Inferior parietal cortex (tissue), 1 donor: Measurements from ENCODE around the gene PECR.
A peak's percentile ranks its signal among the peaks of the same experiment; 100 is the strongest.

ENCODE experiments used
- DNase-seq: peaks from one replicate; pipeline ENCODE4 v3.0.0-alpha.2; 2016; ENCODE audit errors: extremely low spot score

Gene PECR

GRCh38 chr2:216081487-216082116, at the start of gene PECR, which contains the start of gene TMEM169:
Gene PECR, minus strand, starts transcription at chr2:216081809. Its CDS starts 68 bp downstream, at chr2:216081741.
Gene TMEM169, plus strand, starts transcription at chr2:216081919. Its CDS starts 14,045 bp downstream, at chr2:216095964.
- DNase-seq: peak; percentile 61

GRCh38 chr2:216130346-216130971, 48.9 kb upstream of the PECR start:
- DNase-seq: no peak

- DNase-seq: no peak
Observed at GRCh38 chr2:216126943-216127342, 45.3 kb upstream of the PECR start.

- DNase-seq: no peak
Observed at GRCh38 chr2:216121255-216121654, 39.6 kb upstream of the PECR start.

GRCh38 chr2:216119986-216120385, 38.4 kb upstream of the PECR start:
- DNase-seq: no peak

- DNase-seq: no peak
Observed at GRCh38 chr2:216119146-216119545, 37.5 kb upstream of the PECR start.

GRCh38 chr2:216118474-216118873, 36.9 kb upstream of the PECR start:
- no peak for DNase-seq

- no peak for DNase-seq
Observed at GRCh38 chr2:216117561-216118340, 36.1 kb upstream of the PECR start.

GRCh38 chr2:216116418-216116817, 34.8 kb upstream of the PECR start:
- no peak for DNase-seq

- peak; percentile 98 for DNase-seq
Observed at GRCh38 chr2:216114714-216115531, 33.3 kb upstream of the PECR start.

- DNase-seq: no peak
Observed at GRCh38 chr2:216114382-216114713, 32.7 kb upstream of the PECR start.

GRCh38 chr2:216113572-216113971, 32.0 kb upstream of the PECR start:
- no peak for DNase-seq

GRCh38 chr2:216112926-216113325, 31.3 kb upstream of the PECR start:
- no peak for DNase-seq

GRCh38 chr2:216111122-216111521, 29.5 kb upstream of the PECR start:
- no peak for DNase-seq

GRCh38 chr2:216110620-216111019, 29.0 kb upstream of the PECR start:
- DNase-seq: no peak

- DNase-seq: no peak
Observed at GRCh38 chr2:216109962-216110614, 28.5 kb upstream of the PECR start.

- DNase-seq: peak; percentile 95
Observed at GRCh38 chr2:216108967-216109921, 27.6 kb upstream of the PECR start, which contains the start of gene XRCC5. Gene XRCC5, plus strand, starts transcription at chr2:216109348. Its CDS starts 89 bp downstream, at chr2:216109437.

GRCh38 chr2:216108310-216108966, 26.8 kb upstream of the PECR start:
- no peak for DNase-seq

- no peak for DNase-seq
Observed at GRCh38 chr2:216107760-216108159, 26.2 kb upstream of the PECR start.

GRCh38 chr2:216107320-216107719, 25.7 kb upstream of the PECR start:
- DNase-seq: no peak
